Stimulated activated CD4-positive, alpha-beta T cell treated with anti-CD3 and anti-CD28 coated beads, TNF-alpha, amount 100 ng/mL, for 1 hour (primary cell): Measurements from ENCODE around the gene THSD4.

Experiments used
- DNase-seq, 3 donors: peaks; one replicate each; pipeline ENCODE4 v3.0.0-alpha.2; 2020; ENCODE audit warnings: low read depth in 3 of 3, low spot score in 1 of 3

THSD4 gene

GRCh38 chr15:71638876-71639275 lies 523.6 kb downstream of the THSD4 start:
- no peak for DNase-seq

- no peak for DNase-seq
Observed at GRCh38 chr15:71639471-71639870, 524.2 kb downstream of the THSD4 start.

GRCh38 chr15:71643918-71644317 lies 528.6 kb downstream of the THSD4 start:
- DNase-seq, result no peak

GRCh38 chr15:71646767-71647486 lies 531.7 kb downstream of the THSD4 start:
- no peak for DNase-seq

GRCh38 chr15:71647487-71647808 lies 532.2 kb downstream of the THSD4 start:
- DNase-seq, result no peak

- DNase-seq, result no peak
Observed at GRCh38 chr15:71648095-71648494, 532.8 kb downstream of the THSD4 start.

GRCh38 chr15:71649894-71650293 lies 534.6 kb downstream of the THSD4 start:
- DNase-seq, result no peak

GRCh38 chr15:71650603-71651002 lies 535.3 kb downstream of the THSD4 start:
- DNase-seq, result no peak

- DNase-seq, result no peak
Observed at GRCh38 chr15:71651750-71652186, 536.5 kb downstream of the THSD4 start.

GRCh38 chr15:71654042-71654719 lies 538.9 kb downstream of the THSD4 start:
- DNase-seq, result no peak

- DNase-seq, result no peak
Observed at GRCh38 chr15:71654720-71655174, 539.5 kb downstream of the THSD4 start.

GRCh38 chr15:71656425-71656824 lies 541.2 kb downstream of the THSD4 start:
- no peak for DNase-seq

GRCh38 chr15:71657141-71657540 lies 541.9 kb downstream of the THSD4 start:
- DNase-seq, result no peak

- no peak for DNase-seq
Observed at GRCh38 chr15:71658036-71658435, 542.8 kb downstream of the THSD4 start.

- DNase-seq, result no peak
Observed at GRCh38 chr15:71658827-71659729, 543.8 kb downstream of the THSD4 start.

GRCh38 chr15:71659730-71660067 lies 544.4 kb downstream of the THSD4 start:
- no peak for DNase-seq

- DNase-seq, result no peak
Observed at GRCh38 chr15:71660501-71660900, 545.2 kb downstream of the THSD4 start.

- DNase-seq, result no peak
Observed at GRCh38 chr15:71662306-71662705, 547.0 kb downstream of the THSD4 start.

GRCh38 chr15:71664622-71665021 lies 549.4 kb downstream of the THSD4 start:
- no peak for DNase-seq

GRCh38 chr15:71666763-71667620 lies 551.7 kb downstream of the THSD4 start:
- no peak for DNase-seq

GRCh38 chr15:71669688-71670087 lies 554.4 kb downstream of the THSD4 start:
- no peak for DNase-seq
